ENCODE results near the gene UGT1A6. TPM values are rescaled to one million over a fixed set of nuclear protein-coding genes. Genes with fewer than 3 reads are reported as not detected.

The UGT1A6 gene
- total RNA-seq, 1 donor from 2014 or later = 2.2 TPM

- DNase-seq = no peak
Measured at GRCh38 chr2:233803292-233803911, 110.7 kb downstream of the UGT1A6 start.

GRCh38 chr2:233803994-233804393, 111.3 kb downstream of the UGT1A6 start:
- DNase-seq = no peak

GRCh38 chr2:233807215-233807865, 114.7 kb downstream of the UGT1A6 start:
- no peak for DNase-seq

GRCh38 chr2:233807966-233808935, 115.6 kb downstream of the UGT1A6 start:
- DNase-seq = no peak

- DNase-seq = no peak
Measured at GRCh38 chr2:233810385-233810784, 117.7 kb downstream of the UGT1A6 start.

GRCh38 chr2:233811087-233811486, 118.4 kb downstream of the UGT1A6 start:
- no peak for DNase-seq

- DNase-seq = no peak
Measured at GRCh38 chr2:233811732-233812131, 119.0 kb downstream of the UGT1A6 start.

- DNase-seq = no peak
Measured at GRCh38 chr2:233813236-233814055, 120.8 kb downstream of the UGT1A6 start.

GRCh38 chr2:233814056-233814835, 121.6 kb downstream of the UGT1A6 start:
- DNase-seq = peak; percentile 12

- no peak for DNase-seq
Measured at GRCh38 chr2:233815861-233816260, 123.2 kb downstream of the UGT1A6 start.

GRCh38 chr2:233816334-233816733, 123.6 kb downstream of the UGT1A6 start:
- DNase-seq = no peak

GRCh38 chr2:233816771-233817170, 124.1 kb downstream of the UGT1A6 start:
- DNase-seq = no peak

GRCh38 chr2:233817361-233817911, 124.7 kb downstream of the UGT1A6 start:
- DNase-seq = no peak

- DNase-seq = no peak
Measured at GRCh38 chr2:233817995-233818638, 125.4 kb downstream of the UGT1A6 start.

GRCh38 chr2:233818639-233819621, 126.2 kb downstream of the UGT1A6 start:
- DNase-seq = no peak

GRCh38 chr2:233819884-233820773, 127.4 kb downstream of the UGT1A6 start:
- DNase-seq = no peak

GRCh38 chr2:233820774-233821105, 128.1 kb downstream of the UGT1A6 start:
- DNase-seq = no peak

- DNase-seq = no peak
Measured at GRCh38 chr2:233821196-233821595, 128.5 kb downstream of the UGT1A6 start.

GRCh38 chr2:233821709-233822100, 129.0 kb downstream of the UGT1A6 start:
- DNase-seq = no peak

Measured in dermis blood vessel endothelial cell (primary cell).